Stromal cell of bone marrow (primary cell): ENCODE results near the gene TP53I11.

Experiments
- DNase-seq: peaks from one replicate; pipeline ENCODE4 v3.0.0-alpha.2; 2012; ENCODE audit warnings: low read depth

The TP53I11 gene

GRCh38 chr11:44978274-44978960 lies 27.7 kb upstream of the TP53I11 start:
- DNase-seq, result no peak

- DNase-seq, result no peak
Measured at GRCh38 chr11:44977493-44977984, 26.9 kb upstream of the TP53I11 start.

- no peak for DNase-seq
Measured at GRCh38 chr11:44976576-44976975, 25.9 kb upstream of the TP53I11 start.

GRCh38 chr11:44974402-44975000 lies 23.8 kb upstream of the TP53I11 start:
- DNase-seq, result no peak

GRCh38 chr11:44973632-44974401 lies 23.1 kb upstream of the TP53I11 start:
- no peak for DNase-seq

- DNase-seq, result no peak
Measured at GRCh38 chr11:44972746-44973435, 22.2 kb upstream of the TP53I11 start.

- DNase-seq, result no peak
Measured at GRCh38 chr11:44971185-44971584, 20.5 kb upstream of the TP53I11 start.

GRCh38 chr11:44970293-44970692 lies 19.6 kb upstream of the TP53I11 start:
- DNase-seq, result no peak

GRCh38 chr11:44969651-44970252 lies 19.1 kb upstream of the TP53I11 start:
- no peak for DNase-seq

- no peak for DNase-seq
Measured at GRCh38 chr11:44968510-44968909, 17.8 kb upstream of the TP53I11 start.

GRCh38 chr11:44967930-44968496 lies 17.3 kb upstream of the TP53I11 start:
- no peak for DNase-seq

- no peak for DNase-seq
Measured at GRCh38 chr11:44966694-44967093, 16.0 kb upstream of the TP53I11 start.

- no peak for DNase-seq
Measured at GRCh38 chr11:44964526-44965209, 14.0 kb upstream of the TP53I11 start.

GRCh38 chr11:44963948-44964347 lies 13.3 kb upstream of the TP53I11 start:
- no peak for DNase-seq

- no peak for DNase-seq
Measured at GRCh38 chr11:44963136-44963535, 12.5 kb upstream of the TP53I11 start.

- DNase-seq, result no peak
Measured at GRCh38 chr11:44962464-44962863, 11.8 kb upstream of the TP53I11 start.

GRCh38 chr11:44960200-44960845 lies 9.6 kb upstream of the TP53I11 start:
- no peak for DNase-seq

GRCh38 chr11:44959064-44959463 lies 8.4 kb upstream of the TP53I11 start:
- DNase-seq, result no peak

GRCh38 chr11:44957776-44958564 lies 7.3 kb upstream of the TP53I11 start:
- no peak for DNase-seq

- no peak for DNase-seq
Measured at GRCh38 chr11:44957040-44957515, 6.4 kb upstream of the TP53I11 start.
